DND-41 (cell line): Measurements from ENCODE around the gene CLCN3.

Source experiments
- ATAC-seq: fragments of 200-7000 bp; cut with Tn5 transposase; 3 replicates; pipeline ENCODE4 v1.9.1; 2021; ENCODE audit warnings: low read depth; ENCODE audit not compliant: insufficient read depth
- DNase-seq: peaks from one replicate; pipeline ENCODE4 v3.0.0-alpha.2; 2020
- H2AFZ ChIP-seq: 2 replicates; pipeline ENCODE4 v1.6.0; 2012; ENCODE audit warnings: low read depth, low read length
- H3K27ac ChIP-seq: 2 replicates; pipeline ENCODE4 v1.5.1; 2012; ENCODE audit warnings: low read length, inconsistent platforms
- H3K27me3 ChIP-seq: fragments of 200-600 bp; sonication (generic); 2 replicates; pipeline ENCODE4 v1.6.0; 2012; ENCODE audit warnings: low read length, mild to moderate bottlenecking, inconsistent platforms; ENCODE audit not compliant: insufficient read depth, poor library complexity
- H3K36me3 ChIP-seq: 2 replicates; pipeline ENCODE4 v1.5.1; 2012; ENCODE audit warnings: low read length, inconsistent platforms; ENCODE audit not compliant: insufficient read depth
- H3K4me1 ChIP-seq: 2 replicates; pipeline ENCODE4 v1.5.1; 2012; ENCODE audit warnings: mild to moderate bottlenecking, low read length; ENCODE audit not compliant: insufficient read depth
- H3K4me2 ChIP-seq: 2 replicates; pipeline ENCODE4 v1.6.0; 2012; ENCODE audit warnings: mild to moderate bottlenecking, moderate library complexity, low read length, inconsistent platforms; ENCODE audit not compliant: insufficient read depth
- H3K4me3 ChIP-seq, 2 experiments: fragments of 200-600 bp in 1 of 2; shearing (Covaris generic) in 1 of 2; 2 replicates each; pipeline ENCODE4 v1.5.1; 2012 to 2016; ENCODE audit warnings: inconsistent platforms in 2 of 2, low read length in 2 of 2, mild to moderate bottlenecking in 2 of 2, low read depth in 1 of 2, moderate library complexity in 1 of 2
- H3K79me2 ChIP-seq: 2 replicates; pipeline ENCODE4 v1.6.0; 2012; ENCODE audit warnings: low read length, inconsistent platforms; ENCODE audit not compliant: insufficient read depth
- H3K9ac ChIP-seq: 2 replicates; pipeline ENCODE4 v1.6.0; 2012; ENCODE audit warnings: low read depth, mild to moderate bottlenecking, inconsistent platforms, low read length, moderate library complexity
- H3K9me3 ChIP-seq: 2 replicates; pipeline ENCODE4 v1.5.1; 2012; ENCODE audit warnings: low read length, moderate library complexity, mild to moderate bottlenecking, inconsistent platforms; ENCODE audit not compliant: insufficient read depth, severe bottlenecking
- H4K20me1 ChIP-seq: 2 replicates; pipeline ENCODE4 v1.6.0; 2012; ENCODE audit warnings: low read length; ENCODE audit not compliant: insufficient read depth
- EZH2 ChIP-seq: IDR thresholded peaks from 3 replicates; pipeline ENCODE4 v1.6.1; 2012; ENCODE audit warnings: borderline replicate concordance, low read depth, mild to moderate bottlenecking, moderate library complexity, low read length, inconsistent platforms; ENCODE audit not compliant: severe bottlenecking
- TF ChIP-seq, protein P1 (sequence below): IDR thresholded peaks from 2 replicates; pipeline ENCODE4 v1.5.1; 2012; ENCODE audit warnings: borderline replicate concordance, low read length, moderate library complexity, mild to moderate bottlenecking; ENCODE audit not compliant: poor library complexity, severe bottlenecking; ENCODE audit errors: extremely low read depth

The CLCN3 gene

DNA sequence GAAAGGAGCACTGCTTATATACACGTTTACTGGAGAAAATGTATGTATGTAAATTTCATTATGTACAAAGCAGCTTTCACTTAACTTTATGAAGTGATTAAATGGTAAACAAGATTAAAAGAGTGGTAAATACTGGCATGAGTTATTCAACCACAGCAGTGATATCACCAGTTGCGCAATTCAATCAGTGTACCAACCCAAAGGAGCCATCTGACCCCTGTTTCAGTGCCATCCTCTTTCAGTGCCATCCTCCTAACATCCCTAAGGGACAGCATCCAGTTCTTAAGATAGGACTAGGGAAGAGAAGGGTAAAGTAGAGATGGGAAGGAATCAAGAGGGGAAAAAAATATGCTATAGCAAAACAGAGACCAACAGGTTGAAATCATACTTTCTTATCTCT lies 121.2 kb downstream of the CLCN3 start:
- Histone ChIP-seq H3K4me2 (no peak overlapping the region), H3K79me2 (no peaks in the 10 kb centered on the region; the same call in 1 of the 2 replicates), H3K4me3 (no peak overlapping the region), H3K36me3 (peaks cover 23% of the 10 kb centered on the region), H3K9ac (no peak overlapping the region), H2AFZ (no peak overlapping the region), H3K4me1 (no peaks in the 10 kb centered on the region), H3K27me3 (no peaks in the 10 kb centered on the region), H3K9me3 (no peaks in the 10 kb centered on the region), H3K27ac (no peak overlapping the region), H4K20me1 (no peaks in the 10 kb centered on the region)
- ATAC-seq (no peak), DNase-seq (no peak)
- TF ChIP-seq, protein P1, sequence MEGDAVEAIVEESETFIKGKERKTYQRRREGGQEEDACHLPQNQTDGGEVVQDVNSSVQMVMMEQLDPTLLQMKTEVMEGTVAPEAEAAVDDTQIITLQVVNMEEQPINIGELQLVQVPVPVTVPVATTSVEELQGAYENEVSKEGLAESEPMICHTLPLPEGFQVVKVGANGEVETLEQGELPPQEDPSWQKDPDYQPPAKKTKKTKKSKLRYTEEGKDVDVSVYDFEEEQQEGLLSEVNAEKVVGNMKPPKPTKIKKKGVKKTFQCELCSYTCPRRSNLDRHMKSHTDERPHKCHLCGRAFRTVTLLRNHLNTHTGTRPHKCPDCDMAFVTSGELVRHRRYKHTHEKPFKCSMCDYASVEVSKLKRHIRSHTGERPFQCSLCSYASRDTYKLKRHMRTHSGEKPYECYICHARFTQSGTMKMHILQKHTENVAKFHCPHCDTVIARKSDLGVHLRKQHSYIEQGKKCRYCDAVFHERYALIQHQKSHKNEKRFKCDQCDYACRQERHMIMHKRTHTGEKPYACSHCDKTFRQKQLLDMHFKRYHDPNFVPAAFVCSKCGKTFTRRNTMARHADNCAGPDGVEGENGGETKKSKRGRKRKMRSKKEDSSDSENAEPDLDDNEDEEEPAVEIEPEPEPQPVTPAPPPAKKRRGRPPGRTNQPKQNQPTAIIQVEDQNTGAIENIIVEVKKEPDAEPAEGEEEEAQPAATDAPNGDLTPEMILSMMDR, result no peak
- TF ChIP-seq EZH2, result no peak

DNA sequence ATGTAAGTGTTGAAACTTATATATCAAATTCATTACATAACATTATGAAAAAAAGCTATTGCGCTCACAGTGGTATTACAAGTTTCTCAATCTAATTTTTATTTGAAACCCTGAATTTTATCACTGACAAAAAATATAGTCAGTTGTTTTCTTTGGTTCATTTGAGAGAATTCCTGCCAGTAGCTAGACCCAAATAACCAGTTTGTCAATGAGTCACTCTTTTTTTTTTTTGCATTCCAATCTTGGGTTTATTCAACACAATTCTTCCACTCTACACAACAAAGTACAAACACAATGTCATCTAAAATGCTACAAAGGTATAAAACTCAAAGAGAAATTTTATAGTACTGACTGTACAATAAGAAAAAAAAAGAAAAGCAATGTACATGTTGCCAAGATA lies 124.2 kb downstream of the CLCN3 start:
- Histone ChIP-seq H3K27ac (no peak overlapping the region), H2AFZ (no peak overlapping the region), H3K79me2 (no peaks in the 10 kb centered on the region; the same call in 1 of the 2 replicates), H4K20me1 (no peaks in the 10 kb centered on the region), H3K4me2 (no peak overlapping the region), H3K9me3 (no peaks in the 10 kb centered on the region), H3K27me3 (no peaks in the 10 kb centered on the region), H3K4me3 (no peak overlapping the region), H3K4me1 (no peaks in the 10 kb centered on the region), H3K36me3 (peaks cover 30% of the 10 kb centered on the region), H3K9ac (no peak overlapping the region)
- ATAC-seq (no peak), DNase-seq (no peak)
- TF ChIP-seq, protein P1, result no peak
- no peak for TF ChIP-seq EZH2

DNA sequence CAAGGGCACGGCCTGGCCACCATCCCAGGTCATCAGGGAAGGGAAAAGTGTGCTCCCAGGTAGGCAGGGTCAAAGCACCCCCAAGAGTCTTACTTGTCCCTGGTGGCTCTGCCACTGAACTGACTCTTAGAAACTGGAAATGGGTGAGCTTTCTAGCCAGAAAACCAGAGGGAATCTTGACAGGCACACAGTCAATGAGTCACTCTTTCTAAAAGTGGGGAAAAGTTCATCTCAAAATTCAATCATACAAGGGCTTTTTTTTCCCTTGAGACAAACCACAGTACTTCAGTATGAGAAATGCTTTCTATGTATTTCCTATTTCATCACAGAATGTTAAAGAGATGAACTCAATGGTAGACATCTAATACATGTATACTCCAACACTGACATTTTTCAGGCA lies 124.9 kb downstream of the CLCN3 start:
- ATAC-seq (no peak), DNase-seq (no peak)
- H3K36me3 ChIP-seq, result peaks cover 34% of the 10 kb centered on the region
- no peak overlapping the region for H3K9ac ChIP-seq
- H3K27me3 ChIP-seq, result no peaks in the 10 kb centered on the region
- no peak for TF ChIP-seq EZH2
- TF ChIP-seq, protein P1, result no peak
- H3K79me2 ChIP-seq, result no peaks in the 10 kb centered on the region; the same call in 1 of the 2 replicates
- H3K27ac ChIP-seq, result no peak overlapping the region
- H3K4me3 ChIP-seq, result no peak overlapping the region
- H3K9me3 ChIP-seq, result no peaks in the 10 kb centered on the region
- H3K4me2 ChIP-seq, result no peak overlapping the region
- H2AFZ ChIP-seq, result no peak overlapping the region
- H3K4me1 ChIP-seq, result no peaks in the 10 kb centered on the region
- no peaks in the 10 kb centered on the region for H4K20me1 ChIP-seq
